CD1c-positive myeloid dendritic cell (primary cell): ENCODE data around the gene P2RX6.
A peak's percentile ranks its signal among the peaks of the same experiment; 100 is the strongest.
"Not testable (repeated sequence)": the region's sequence is repeated elsewhere in the genome, so short reads cannot be mapped to it uniquely, and the experiment has no call there.

Experiments
- DNase-seq: peaks from one replicate; pipeline ENCODE4 v3.0.0-alpha.2; 2016; ENCODE audit errors: extremely low spot score

The P2RX6 gene

GRCh38 chr22:20994128-20994901, 20.6 kb upstream of the P2RX6 start:
- DNase-seq, result no peak

- DNase-seq, result no peak
Observed at GRCh38 chr22:20994902-20995241, 20.1 kb upstream of the P2RX6 start.

DNA sequence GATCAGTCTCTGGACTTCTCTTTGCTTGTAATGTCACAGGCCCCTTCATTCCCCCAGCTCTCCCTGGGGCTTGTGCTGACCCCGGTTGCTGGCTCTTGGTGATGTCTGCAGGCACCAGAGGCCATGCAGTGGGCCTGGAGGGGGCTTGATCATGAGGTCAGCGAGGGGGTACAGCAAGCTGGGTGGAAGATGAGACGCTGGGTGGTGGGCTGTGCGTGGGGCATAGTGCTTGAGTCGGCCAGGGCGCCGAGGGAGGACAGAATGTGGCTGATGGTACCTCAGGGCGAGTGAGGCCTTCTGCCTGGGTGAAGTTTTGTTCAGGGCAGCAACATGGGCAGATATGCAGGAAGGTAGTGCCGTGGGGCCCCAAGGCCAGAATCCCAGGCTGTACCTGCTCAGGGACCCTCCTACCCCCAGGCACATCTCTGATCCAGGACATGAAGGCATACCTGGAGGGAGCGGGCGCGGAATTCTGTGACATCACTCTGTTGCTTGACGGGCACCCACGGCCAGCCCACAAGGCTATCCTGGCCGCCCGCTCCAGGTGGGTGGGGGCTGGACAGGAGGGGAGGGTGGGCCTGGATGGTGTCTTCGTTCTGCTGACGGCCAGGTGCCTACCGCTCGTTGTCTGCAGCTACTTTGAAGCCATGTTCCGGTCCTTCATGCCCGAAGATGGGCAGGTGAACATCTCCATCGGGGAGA, 19.5 kb upstream of the P2RX6 start:
- DNase-seq, result no peak

- DNase-seq, result no peak
Observed at GRCh38 chr22:20996031-20996410, 18.9 kb upstream of the P2RX6 start.

DNA sequence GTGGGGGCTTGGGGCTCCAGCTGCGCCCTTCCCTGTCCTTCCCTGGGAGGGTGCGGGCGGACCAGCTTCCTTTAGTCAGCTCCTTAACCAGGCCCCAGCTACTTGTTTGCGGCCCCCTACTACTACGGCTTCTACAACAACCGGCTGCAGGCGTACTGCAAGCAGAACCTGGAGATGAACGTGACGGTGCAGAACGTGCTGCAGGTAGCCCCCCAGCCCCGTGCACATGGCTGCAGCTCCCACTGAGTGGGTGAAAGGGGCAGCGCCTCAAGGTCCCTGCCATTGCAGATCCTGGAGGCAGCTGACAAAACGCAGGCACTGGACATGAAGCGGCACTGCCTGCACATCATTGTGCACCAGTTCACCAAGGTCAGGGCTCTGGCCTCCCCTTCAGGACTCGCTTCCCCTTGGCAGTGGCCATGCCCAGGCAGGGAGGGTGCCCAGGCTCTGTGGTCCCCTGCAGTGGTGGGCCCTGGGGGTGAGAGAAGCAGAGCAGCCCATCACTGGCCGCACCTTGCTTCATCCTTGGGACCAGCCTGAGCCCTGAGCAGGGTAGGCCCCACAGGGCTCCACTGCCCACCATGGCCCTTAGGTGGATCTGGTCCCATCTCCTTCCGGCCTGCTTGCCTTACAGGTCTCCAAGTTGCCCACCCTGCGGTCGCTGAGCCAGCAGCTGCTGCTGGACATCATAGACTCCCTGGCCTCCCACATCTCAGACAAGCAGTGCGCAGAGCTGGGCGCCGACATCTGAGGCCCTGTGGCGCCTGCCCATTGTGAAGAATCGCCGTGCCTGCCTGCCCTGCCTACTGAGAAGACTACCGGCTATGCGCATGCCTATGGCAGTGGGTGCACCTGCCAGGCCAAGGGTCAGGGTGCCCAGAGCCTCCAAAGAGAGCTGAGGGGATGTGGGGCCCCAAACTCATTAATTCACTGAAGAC, 18.1 kb upstream of the P2RX6 start:
- DNase-seq, result no peak

DNA sequence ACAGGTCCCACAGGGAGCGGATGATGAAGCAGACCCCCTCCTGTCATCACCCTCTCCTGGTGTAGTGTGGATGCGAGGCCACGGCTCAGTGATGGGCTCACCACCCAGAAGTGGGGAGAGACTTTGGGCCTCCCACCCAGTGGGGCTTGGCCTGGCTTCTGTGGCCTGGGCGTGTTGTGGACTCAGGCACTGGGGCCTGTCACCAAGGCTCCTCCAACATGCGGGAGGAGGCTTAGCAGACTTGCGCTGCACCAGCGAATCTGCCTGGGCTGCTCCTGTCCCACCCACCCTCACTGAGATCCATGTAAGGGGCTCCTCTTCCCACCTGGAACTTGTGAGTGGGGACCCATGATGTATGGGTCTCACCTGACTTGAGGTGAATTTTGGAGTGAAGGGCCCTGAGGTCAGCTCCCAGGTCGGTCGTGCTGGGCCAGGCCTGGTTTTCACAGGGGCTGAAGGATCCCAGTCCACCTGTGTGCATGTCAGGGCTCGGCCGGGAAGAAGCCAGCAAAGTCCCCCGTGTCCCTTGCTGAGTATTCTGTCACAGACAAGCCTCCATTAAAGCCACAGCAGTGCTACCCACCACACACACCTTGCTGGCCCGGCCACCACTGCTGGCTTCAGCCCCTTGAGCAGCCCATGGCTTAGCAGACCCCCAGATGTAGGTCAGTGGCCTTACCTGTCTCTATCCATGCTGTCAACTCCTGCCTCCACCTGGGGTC, 17.3 kb upstream of the P2RX6 start:
- no peak for DNase-seq

DNA sequence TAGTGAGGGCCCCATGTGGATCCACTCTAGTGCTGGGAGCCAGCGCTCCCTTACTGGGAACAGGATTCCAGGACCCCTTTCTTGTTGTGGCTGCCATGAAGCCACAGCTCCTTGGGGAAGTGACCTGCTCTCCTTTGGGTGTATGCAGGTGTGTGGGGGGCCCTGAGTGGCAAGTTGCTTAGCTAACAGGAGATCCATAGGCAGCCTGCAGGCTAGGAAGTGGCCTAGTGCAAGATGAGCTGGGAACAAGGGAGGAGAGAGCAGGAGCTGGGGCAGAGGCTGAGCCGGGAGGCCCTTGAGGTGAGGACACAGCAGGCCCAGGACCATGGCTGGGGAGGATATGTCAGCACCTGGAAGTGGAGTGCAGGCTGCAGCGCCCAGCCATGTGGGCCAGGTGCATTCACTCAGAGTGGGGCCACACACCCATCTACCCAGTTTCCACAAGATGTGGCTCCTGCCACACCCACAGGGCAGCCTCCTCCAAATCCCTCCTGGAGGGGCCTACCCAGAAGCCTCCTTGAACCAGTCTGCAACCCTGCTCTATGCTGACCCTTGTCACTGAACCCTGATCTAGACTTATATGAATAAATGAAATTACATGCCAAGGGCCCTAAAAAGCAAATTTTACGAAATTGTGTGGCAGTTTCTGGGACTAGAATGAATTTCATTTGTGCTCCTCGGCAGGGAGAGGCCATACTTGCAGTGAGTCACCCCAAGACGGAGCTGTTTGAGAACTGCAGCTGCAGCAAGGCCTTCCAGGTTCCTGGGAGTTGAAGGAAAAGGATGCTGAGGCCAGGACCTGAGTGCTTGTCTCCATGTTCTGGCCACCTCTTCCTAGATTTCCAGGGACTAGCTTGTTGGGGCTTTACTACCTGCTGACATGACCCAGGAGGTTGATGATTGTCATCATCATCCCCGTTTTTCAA, 16.3 kb upstream of the P2RX6 start:
- DNase-seq, result no peak

DNA sequence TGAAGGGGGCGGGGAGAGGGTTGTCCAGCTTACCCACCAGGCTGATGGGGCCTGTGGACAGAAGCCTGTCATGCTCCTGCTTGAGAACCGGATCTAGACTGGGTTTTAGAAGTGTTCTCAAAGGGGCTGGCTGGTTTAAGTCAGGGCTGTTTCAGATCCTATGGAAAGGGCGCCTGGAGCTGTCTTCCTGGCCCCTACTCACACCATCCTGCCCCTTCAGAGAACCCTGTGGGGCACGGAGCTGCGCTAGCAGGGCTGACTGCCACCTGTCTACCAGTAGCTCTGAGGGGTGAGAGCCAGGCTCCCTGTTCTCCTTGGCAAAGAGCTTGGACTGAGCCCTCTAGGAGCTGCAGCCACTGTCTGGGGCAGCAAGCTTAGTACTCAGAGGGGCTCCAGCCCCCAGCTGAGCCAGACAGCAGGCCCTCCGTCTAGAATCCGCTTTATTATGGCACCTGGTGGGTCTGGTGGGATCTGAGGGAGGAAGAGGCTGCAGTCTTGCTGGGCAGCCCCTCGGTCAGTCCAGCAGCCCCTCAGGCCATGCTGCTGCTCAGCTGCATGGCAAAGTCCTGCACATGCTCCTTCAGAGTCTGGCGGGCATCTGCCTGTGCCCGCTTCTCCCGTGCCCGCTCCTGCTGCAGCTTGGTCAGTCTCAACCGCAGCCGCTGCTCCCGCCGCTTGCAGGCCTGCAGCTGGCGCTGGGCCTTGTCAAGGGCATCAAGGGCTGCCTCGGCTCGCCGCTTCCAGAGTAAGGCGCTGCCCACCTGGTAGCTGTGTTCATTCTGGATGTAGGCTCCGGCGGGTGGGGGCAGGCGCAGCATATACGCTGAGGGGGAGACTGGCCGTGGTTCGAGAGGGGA, 15.4 kb upstream of the P2RX6 start:
- no peak for DNase-seq

DNA sequence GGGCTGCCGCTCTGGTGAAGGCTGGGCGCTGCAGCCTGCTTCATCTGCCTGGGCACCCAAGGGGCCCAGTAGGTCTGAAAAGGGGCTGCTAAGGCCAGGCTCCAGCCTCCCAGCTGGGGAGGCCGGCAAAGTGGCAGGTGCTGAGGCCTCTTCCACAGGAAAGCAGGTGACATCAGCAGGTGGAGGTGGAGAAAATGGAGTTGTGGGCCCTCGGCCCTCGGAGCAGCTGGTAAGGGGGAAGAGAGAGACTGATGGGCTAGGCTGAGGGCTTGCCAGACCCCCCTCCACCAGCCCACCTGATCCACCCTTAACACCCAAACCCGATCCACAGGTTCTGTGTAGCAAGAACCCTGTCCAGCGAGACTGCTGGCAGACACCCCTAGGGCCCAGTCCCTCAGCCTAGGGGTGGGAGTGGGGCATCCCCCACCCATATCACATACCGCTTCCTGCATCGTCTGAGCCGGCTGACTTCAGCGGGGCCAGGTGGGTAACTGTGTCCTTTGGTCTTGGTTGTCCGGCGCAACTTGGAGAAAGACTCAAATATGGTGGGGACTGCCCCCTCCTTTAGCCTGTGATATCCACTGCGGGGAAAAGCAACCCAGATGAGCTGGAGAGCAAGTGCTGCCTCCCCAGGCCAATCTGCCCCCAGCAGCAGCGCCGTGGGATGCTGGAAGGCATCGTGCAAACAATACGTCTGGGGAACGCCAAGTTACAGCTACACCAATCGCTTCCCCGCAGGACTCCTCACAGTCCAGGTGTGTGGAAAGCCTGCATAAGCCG, 14.6 kb upstream of the P2RX6 start:
- DNase-seq, result no peak

DNA sequence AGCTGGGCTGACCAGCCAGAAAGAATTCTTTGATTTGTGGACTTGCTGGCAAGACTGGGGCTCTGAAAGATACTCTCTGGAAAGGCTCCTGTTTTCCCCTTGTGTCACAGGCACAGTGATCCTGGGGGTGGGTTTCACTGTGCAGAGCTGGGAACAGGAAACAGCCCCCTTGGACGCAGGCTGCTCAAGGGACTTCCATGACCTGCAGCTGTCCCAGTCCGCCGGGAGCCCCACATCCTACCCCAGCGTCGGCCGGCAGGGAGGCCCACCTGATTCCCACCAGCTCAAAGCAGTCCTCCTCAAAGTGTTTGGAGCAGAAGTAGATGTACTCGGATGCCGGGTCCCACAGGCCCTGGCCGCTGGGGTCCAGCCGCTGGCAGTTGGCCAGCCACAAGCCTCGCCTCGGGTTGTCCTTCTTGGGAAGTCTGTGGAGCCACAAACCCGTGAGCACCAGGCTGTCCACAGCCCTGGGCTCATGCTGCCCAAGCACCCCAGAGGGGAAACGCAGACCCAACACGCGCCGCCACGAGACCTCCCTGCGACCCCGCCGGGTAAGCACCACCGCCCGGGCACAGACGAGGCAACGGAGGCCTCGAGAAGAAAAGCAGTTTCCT, 13.9 kb upstream of the P2RX6 start:
- no peak for DNase-seq

DNA sequence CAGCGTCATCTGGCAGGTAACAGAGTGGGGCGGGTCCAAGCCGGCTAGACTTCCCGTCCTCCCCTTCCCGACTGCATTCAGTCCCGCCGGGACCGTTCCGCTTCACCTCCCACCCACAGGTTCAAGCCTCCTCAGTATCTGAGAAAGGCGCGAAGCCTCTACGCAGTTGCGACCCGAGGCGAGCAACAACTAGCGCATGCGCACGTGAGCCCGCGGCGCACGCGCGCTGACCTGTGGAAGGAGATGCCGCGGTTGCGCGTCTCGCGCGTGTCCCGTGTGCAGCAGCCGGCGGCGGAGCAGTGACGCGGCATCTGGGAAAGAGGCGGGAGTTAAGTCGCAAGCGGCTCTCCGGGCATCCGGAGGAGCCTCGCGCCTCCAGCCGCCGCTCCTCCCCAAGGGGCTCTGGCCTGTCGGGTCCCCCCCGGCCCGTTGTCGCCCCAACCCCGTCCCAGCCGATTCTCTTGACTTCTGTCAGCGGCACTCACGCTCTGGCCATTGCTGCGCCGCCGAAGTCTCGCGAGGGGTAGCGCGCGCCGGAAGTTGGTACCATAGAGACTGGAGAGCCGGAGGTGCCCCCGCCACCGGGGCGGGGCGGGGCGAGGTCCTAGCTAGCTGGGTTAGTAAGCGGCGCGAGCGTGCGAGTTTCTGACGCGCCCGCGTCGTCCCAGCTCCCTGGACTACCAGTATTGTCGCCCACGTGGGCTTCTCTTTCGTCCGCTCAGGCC, 13.2 kb upstream of the P2RX6 start, which contains the start of gene THAP7:
TSS of gene THAP7 (minus strand) at position 518 of the 725 bp plus-strand sequence. CDS start at position 311, 207 bp downstream.
- DNase-seq, result peak; percentile 99

DNA sequence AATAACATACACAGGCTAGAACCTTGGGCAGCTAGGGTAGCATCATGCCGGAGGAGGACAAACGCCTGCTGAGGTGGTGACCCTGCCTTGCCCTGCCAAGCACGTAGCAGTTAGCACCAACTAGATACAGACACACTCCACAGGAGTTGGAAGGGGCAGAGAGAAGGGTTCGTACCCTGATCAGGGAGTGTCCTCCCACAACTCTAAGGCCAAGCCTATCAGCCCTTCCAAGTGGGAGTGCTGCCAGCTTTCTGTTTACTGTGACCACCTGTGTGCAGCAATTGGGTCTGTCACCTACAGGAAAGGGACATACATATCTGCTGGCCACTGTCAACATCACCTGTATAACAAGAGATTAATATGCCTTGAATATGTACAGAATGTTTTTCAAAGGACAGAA, 11.2 kb upstream of the P2RX6 start:
- no peak for DNase-seq

GRCh38 chr22:21009208-21009607, 5.8 kb upstream of the P2RX6 start:
- not testable (repeated sequence) for DNase-seq

DNA sequence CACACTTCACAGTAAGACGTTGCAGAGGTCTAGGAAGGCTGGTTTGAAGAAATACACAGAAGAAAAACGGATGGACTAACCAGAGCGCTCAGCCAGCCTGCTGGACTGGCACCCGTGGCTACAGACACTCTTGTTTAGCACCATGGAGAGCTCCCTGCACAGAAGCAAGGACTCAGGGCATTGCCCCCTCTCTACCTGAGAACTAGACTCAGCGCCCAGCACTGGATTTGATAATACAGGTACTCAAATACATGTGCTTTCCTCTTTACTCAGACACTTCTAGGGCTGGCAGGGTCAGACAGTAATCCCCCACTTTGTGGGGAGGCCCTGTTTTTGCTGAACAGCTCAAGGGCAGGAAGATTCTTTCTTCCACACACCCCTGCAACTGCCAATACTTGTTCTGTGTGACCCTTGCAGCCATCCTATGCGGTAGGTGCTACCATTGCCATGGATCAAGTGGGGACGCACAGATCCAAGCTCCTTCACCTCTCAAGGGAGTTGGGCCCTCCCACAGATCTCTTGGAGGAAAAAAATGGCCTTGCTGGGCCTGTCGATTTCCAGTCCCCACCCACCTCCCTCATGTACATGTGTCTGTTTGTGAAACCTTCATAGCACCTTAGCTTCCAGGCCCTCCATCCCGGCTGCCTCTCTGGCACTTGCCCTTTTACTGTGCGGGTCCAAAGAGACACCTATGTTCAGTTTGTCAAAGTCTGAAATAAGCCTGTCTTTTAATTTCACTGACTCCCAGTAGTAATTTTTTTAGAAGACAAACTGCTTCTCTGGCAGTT, 5.1 kb upstream of the P2RX6 start:
- DNase-seq, result peak; percentile 15

DNA sequence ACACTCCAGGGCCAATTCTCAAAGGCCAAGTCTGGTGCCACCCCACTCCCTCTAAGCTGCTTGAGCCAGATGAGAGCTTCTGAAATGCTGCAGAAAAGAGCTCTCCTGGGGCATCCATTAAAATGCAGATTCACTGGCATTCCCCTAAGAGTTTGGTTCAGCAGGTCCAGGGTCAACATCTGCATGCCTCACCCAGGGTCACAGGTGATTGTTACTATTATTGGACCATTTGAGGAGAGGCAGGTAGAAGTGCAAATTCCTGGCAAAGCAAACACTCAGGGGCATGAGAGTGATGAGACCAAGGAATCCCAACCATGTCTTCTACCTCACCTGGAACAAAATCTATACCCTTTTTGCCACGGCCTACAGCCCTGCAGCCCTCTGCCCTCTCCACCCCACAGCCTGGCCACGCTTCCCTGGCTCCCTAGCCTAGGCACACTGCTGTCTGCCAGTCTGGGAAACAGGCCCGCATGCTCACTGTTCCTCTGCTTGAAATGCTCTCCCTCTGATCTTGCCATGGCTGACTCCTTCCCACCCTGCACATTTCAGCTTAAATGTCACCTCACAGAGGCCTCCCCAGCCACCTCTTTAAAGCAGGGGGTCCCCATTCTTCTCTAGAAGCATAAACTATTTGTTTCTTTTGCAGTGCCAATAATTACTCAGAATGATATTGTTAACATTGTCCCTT, 4.4 kb upstream of the P2RX6 start:
- DNase-seq, result no peak
